ENCODE data around the gene TJP1. TPM values are rescaled to one million over a fixed set of nuclear protein-coding genes. Genes with fewer than 3 reads are reported as not detected.
A peak's percentile ranks its signal among the peaks of the same experiment; 100 is the strongest.
"Not testable (repeated sequence)": the region's sequence is repeated elsewhere in the genome, so short reads cannot be mapped to it uniquely, and the experiment has no call there.

Gene TJP1
- total RNA-seq, 1 donor from 2014 or later: 172 TPM

DNA sequence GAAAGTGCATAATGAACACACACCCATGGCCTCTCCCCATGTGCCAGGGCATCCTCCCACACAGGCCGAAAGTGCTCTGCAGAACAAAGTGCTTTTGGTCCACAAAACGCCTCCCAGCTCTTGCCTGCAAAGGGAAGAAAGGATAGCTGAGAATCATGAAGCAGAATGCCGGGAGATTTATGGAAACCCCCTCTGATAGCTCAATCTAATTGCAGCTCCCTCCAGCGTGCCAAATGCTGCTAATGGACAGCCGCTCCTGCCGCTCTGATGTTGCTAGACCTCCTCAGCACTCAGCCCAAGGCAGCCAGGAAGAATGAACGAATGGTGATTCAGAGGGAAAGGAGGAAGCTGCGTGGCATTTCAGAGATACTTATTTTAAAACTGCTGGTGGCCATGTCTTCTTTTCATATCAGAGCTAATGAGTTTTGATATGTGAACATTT lies 145.3 kb downstream of the TJP1 start:
- TF ChIP-seq, protein P1, sequence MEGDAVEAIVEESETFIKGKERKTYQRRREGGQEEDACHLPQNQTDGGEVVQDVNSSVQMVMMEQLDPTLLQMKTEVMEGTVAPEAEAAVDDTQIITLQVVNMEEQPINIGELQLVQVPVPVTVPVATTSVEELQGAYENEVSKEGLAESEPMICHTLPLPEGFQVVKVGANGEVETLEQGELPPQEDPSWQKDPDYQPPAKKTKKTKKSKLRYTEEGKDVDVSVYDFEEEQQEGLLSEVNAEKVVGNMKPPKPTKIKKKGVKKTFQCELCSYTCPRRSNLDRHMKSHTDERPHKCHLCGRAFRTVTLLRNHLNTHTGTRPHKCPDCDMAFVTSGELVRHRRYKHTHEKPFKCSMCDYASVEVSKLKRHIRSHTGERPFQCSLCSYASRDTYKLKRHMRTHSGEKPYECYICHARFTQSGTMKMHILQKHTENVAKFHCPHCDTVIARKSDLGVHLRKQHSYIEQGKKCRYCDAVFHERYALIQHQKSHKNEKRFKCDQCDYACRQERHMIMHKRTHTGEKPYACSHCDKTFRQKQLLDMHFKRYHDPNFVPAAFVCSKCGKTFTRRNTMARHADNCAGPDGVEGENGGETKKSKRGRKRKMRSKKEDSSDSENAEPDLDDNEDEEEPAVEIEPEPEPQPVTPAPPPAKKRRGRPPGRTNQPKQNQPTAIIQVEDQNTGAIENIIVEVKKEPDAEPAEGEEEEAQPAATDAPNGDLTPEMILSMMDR (IDR thresholded peaks at IDR 0.05; ENCODE audit: unreplicated experiment): no peak
- H3K27ac Mint-ChIP-seq: no peak overlapping the region
- peaks cover 7% of the 10 kb centered on the region for H3K27me3 Mint-ChIP-seq
- DNase-seq (ENCODE audit: low spot score, unreplicated experiment): no peak
- H3K9me3 Mint-ChIP-seq (ENCODE audit: low read depth): no peaks in the 10 kb centered on the region
- no peak overlapping the region for H3K4me3 Mint-ChIP-seq (ENCODE audit: low read depth)
- peaks cover 3% of the 10 kb centered on the region for H3K4me1 Mint-ChIP-seq (ENCODE audit: low read depth)
- H3K36me3 Mint-ChIP-seq (ENCODE audit: insufficient read depth): peaks cover 2% of the 10 kb centered on the region

DNA sequence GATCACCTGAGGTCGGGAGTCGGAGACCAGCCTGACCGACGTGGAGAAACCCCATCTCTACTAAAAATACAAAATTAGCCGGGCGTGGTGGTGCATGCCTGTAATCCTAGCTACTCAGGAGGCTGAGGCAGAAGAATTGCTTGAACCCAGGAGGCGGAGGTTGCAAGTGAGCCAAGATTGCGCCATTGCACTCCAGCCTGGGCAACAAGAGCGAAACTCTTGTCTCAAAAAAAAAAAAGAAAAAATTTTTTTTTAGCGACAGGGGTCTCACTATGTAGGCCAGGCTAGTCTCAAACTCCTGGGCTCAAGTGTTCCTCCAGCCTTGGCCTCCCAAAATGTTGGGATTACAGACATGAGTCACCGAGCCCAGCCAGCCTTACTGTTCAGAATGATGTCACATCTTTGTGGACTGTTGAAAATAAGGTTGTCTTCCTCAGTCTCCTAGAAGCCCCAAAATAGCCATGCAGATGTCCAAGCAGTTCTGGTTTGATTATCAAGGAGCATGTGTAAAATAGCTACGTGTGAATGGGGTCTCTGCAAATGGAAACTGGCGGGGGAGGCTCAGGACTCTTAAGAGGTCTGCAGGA lies 145.8 kb downstream of the TJP1 start:
- H3K27me3 Mint-ChIP-seq; H3K4me1 Mint-ChIP-seq (ENCODE audit: low read depth); H3K36me3 Mint-ChIP-seq (ENCODE audit: insufficient read depth); DNase-seq (ENCODE audit: low spot score, unreplicated experiment); H3K27ac Mint-ChIP-seq; H3K9me3 Mint-ChIP-seq (ENCODE audit: low read depth): not testable (repeated sequence)
- H3K4me3 Mint-ChIP-seq (ENCODE audit: low read depth): peak overlapping the region; percentile 74

DNA sequence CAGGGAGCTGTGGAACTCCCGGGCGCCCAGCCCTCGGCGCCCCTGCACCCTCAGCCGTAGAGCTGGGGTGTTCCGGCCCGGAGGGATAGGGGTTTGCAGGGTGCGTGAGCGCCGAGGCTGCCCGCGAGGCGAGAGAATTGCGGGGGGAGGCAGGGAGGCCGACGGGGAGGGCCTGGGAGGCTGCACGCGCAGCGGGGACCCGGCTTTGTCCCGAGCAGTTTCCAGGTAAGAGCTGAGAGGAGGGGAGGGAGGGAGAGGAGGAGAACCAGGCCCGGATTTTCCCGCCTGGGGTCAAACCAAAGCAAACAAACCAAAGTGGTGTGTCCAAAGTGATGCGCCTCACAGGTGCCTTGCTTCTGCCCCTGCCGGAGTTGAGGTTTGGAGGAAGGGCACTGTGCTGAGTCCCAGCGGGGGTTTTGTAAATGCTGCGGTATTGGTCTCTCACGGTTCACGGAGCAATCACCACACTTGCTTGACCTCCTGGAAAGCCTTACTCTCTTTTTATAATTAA lies 146.4 kb downstream of the TJP1 start:
- H3K27ac Mint-ChIP-seq: no peak overlapping the region
- H3K4me3 Mint-ChIP-seq (ENCODE audit: low read depth): peak overlapping the region; percentile 74
- peaks cover 2% of the 10 kb centered on the region for H3K36me3 Mint-ChIP-seq (ENCODE audit: insufficient read depth)
- DNase-seq (ENCODE audit: low spot score, unreplicated experiment): no peak
- TF ChIP-seq, protein P1 (IDR thresholded peaks at IDR 0.05; ENCODE audit: unreplicated experiment): no peak
- peaks cover 7% of the 10 kb centered on the region for H3K27me3 Mint-ChIP-seq
- H3K4me1 Mint-ChIP-seq (ENCODE audit: low read depth): peaks cover 11% of the 10 kb centered on the region
- H3K9me3 Mint-ChIP-seq (ENCODE audit: low read depth): no peaks in the 10 kb centered on the region

DNA sequence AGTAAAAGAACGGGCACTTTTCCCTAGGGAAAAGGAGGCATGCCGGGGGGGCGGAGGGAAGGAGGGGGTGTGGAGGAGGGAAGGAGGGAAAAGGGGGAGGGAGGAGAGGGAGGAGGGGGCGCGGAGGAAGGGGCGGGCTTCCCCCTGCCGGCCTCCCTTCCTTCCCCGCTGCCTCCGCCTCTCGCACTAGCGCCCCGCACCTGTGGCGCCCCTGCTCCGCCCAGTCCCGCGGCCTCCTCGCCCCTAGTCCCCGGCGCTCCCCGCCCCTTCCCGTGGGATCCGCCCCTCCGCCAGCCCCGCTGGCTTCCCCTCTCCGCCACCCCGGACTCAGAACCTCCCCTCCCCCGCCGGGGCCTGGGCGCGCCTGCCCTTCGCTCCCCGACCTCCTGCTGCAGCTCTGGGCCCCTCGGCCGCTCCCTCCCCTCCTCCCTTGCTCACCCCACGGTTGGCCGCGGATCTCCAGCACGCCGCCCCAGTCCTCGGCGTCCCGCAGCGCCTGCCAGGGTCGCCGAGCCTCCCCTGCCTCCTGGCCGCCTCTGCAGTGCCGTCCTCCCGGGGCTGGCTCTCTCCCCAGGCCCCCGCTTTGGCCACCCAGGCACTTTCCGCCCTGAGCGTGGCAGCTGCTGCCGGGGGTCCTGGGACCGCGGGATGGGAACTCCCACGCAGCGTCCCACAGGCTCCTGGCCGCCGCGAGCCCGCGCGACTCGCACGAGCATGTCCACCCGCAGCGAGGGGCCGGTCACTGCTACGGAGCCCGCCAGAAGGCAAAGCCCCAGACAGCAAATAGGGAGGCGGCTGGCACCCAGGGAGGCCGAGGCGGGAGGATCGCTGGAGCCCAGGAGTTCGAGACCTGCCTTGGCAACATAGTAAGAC lies 147.4 kb downstream of the TJP1 start:
- Mint-ChIP-seq H3K27me3 (peaks cover 7% of the 10 kb centered on the region), H3K27ac (no peak overlapping the region), H3K4me1 (ENCODE audit: low read depth) (peaks cover 14% of the 10 kb centered on the region), H3K36me3 (ENCODE audit: insufficient read depth) (peaks cover 2% of the 10 kb centered on the region), H3K9me3 (ENCODE audit: low read depth) (no peaks in the 10 kb centered on the region), H3K4me3 (ENCODE audit: low read depth) (peak overlapping the region; percentile 74)
- TF ChIP-seq, protein P1 (IDR thresholded peaks at IDR 0.05; ENCODE audit: unreplicated experiment): no peak
- DNase-seq (ENCODE audit: low spot score, unreplicated experiment): peak; percentile 90

DNA sequence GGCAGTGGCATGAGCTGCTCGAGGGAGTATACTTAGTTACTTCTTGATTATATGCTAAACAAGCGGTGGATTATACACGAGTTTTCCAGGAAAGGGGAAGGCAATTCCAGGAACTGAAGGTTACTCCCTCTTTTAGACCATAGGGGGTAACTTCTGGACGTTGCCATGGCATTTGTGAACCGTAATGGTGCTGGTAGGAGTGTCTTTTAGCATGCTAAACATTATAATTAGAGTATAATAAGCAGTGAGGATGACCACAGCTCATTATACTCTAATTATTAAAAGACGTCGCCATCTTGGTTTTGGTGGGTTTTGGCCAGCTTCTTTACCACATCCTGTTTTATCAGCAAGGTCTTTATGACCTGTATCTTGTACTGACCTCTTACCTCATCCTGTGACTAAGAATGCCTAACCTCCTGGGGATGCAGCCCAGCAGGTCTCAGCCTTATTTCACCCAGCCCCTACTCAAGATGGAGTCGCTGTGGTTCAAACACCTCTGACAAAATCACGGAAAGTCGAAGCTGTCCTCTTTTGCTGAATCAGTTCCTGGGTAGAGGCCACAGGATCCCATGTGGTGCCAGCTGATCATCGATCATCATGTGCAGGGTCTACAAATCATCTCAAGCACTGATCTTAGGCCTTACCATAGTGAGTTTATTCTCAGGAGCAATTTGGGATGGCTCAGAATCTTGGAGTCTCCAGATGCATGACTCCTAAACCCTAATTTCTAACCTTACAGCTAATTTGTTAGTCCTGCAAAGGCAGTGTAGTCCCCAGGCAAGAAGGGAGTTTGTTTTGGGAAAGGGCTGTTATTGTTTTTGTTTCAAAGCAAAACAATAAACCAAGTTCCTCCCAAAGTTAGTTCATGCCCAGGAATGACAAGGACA lies 149.1 kb downstream of the TJP1 start:
- H3K27ac Mint-ChIP-seq: no peak overlapping the region
- TF ChIP-seq, protein P1 (IDR thresholded peaks at IDR 0.05; ENCODE audit: unreplicated experiment): no peak
- peaks cover 14% of the 10 kb centered on the region for H3K4me1 Mint-ChIP-seq (ENCODE audit: low read depth)
- peak overlapping the region; percentile 25 for H3K4me3 Mint-ChIP-seq (ENCODE audit: low read depth)
- no peaks in the 10 kb centered on the region for H3K36me3 Mint-ChIP-seq (ENCODE audit: insufficient read depth)
- peaks cover 7% of the 10 kb centered on the region for H3K27me3 Mint-ChIP-seq
- no peaks in the 10 kb centered on the region for H3K9me3 Mint-ChIP-seq (ENCODE audit: low read depth)
- DNase-seq (ENCODE audit: low spot score, unreplicated experiment): no peak
